ENCODE data around the gene NOB1. TPM values are rescaled to one million over a fixed set of nuclear protein-coding genes. Genes with fewer than 3 reads are reported as not detected.
"Not testable (repeated sequence)": the region's sequence is repeated elsewhere in the genome, so short reads cannot be mapped to it uniquely, and the experiment has no call there.

The NOB1 gene
- total and polyA plus RNA-seq, 4 donors, result 23.0 to 43.1 (median 32.7) TPM

GRCh38 chr16:69762814-69763598 is 8.3 kb upstream of the NOB1 start:
- Histone ChIP-seq H3K9ac (ENCODE audit: insufficient read depth in 1 of 2, low read length in 2 of 2) (peak overlapping the region; percentile 75 to 94), H3K9me3 (ENCODE audit: control insufficient read depth in 4 of 4, insufficient read depth in 3 of 4, low read length in 3 of 4) (no peaks in the 10 kb centered on the region), H3K36me3 (ENCODE audit: control insufficient read depth in 4 of 4, insufficient read depth in 4 of 4, low read length in 4 of 4) (peaks cover 0 to 3% (median 0%) of the 10 kb centered on the region in 4 donors), H3K4me3 (peak overlapping the region; percentile 87), H3K27ac (ENCODE audit: low read depth in 1 of 2, low read length in 1 of 2) (peak overlapping the region; percentile 95 to 97), H3K27me3 (ENCODE audit: control insufficient read depth in 3 of 3, insufficient read depth in 3 of 3, low read length in 2 of 3) (no peaks in the 10 kb centered on the region), H3K4me1 (ENCODE audit: control insufficient read depth in 5 of 5, insufficient read depth in 5 of 5, low read length in 5 of 5) (peaks cover 0 to 9% (median 8%) of the 10 kb centered on the region in 5 donors)
- TF ChIP-seq, protein P1, sequence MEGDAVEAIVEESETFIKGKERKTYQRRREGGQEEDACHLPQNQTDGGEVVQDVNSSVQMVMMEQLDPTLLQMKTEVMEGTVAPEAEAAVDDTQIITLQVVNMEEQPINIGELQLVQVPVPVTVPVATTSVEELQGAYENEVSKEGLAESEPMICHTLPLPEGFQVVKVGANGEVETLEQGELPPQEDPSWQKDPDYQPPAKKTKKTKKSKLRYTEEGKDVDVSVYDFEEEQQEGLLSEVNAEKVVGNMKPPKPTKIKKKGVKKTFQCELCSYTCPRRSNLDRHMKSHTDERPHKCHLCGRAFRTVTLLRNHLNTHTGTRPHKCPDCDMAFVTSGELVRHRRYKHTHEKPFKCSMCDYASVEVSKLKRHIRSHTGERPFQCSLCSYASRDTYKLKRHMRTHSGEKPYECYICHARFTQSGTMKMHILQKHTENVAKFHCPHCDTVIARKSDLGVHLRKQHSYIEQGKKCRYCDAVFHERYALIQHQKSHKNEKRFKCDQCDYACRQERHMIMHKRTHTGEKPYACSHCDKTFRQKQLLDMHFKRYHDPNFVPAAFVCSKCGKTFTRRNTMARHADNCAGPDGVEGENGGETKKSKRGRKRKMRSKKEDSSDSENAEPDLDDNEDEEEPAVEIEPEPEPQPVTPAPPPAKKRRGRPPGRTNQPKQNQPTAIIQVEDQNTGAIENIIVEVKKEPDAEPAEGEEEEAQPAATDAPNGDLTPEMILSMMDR (IDR thresholded peaks at IDR 0.05; ENCODE audit: control extremely low read depth, extremely low read depth), result no peak
- ATAC-seq (ENCODE audit: insufficient read depth, low FRiP score) (peak; percentile 38), DNase-seq (peak; percentile 18 to 65 (median 59))
- WGBS, 2 donors, result 5 to 6% methylated on average over 14 of the region's 14 CpGs

DNA sequence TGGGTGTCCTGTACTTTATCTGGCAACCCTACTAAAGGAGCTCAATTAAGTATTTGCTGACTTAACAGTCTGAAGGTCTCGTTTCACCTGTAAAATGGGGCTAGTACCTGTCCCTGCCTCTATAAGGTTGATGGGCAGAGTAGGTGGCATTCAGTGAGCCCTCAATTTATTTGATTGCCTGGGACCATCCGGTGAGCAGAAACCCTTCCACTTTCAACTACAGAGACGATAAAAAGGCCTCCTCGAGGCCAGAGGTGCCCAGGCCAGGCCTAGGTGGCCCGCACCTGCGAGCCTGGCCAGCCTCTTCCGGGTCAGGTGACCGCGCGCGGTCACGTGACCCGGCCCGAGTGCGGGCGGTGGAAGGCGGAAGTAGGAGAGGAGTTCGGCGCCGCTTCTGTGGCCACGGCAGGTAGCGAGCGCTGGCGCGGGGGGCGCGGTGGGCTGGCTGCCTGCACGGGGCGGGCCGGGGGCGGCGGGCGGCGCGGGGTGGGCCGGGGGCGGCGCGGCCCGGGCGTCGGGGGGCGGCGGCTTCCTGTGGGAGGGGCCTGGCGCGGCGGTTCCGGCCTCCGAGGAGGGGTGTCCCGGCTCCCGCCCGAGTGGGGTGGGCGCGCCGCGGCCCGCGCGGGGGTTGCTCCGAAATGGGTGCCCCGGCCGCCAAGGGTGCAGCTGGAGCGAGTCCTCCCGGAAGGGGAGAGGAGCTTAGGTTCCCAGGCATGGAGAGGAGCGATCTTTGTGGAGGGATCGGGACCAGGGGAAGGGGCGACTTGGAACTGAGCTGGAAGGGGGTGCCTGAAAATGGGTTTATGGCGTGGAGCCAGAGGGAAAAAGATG is 7.5 kb upstream of the NOB1 start, which contains the start of gene WWP2:
Gene WWP2, plus strand, starts transcription at position 350 of the 831 bp plus-strand sequence. CDS start 24,679 bp downstream, outside the sequence.
- H3K4me3 ChIP-seq, result peak within 1 kb of the TSS; percentile 87
- 1% methylated on average over 54 to 68 of the region's 68 CpGs for WGBS, 2 donors
- DNase-seq (peak; percentile 73 to 82 (median 77)), ATAC-seq (ENCODE audit: insufficient read depth, low FRiP score) (peak; percentile 76)
- TF ChIP-seq, protein P1 (IDR thresholded peaks at IDR 0.05; ENCODE audit: control extremely low read depth, extremely low read depth), result no peak
- H3K27ac ChIP-seq (ENCODE audit: low read depth in 1 of 2, low read length in 1 of 2), result peak within 1 kb of the TSS; percentile 95 to 97
- peaks cover 0 to 3% (median 0%) of the 10 kb centered on the region in 4 donors for H3K36me3 ChIP-seq (ENCODE audit: control insufficient read depth in 4 of 4, insufficient read depth in 4 of 4, low read length in 4 of 4)
- H3K4me1 ChIP-seq (ENCODE audit: control insufficient read depth in 5 of 5, insufficient read depth in 5 of 5, low read length in 5 of 5), result peaks cover 0 to 9% (median 8%) of the 10 kb centered on the region in 5 donors
- H3K9ac ChIP-seq (ENCODE audit: insufficient read depth in 1 of 2, low read length in 2 of 2), result peak within 1 kb of the TSS; percentile 75 to 94
- no peaks in the 10 kb centered on the region for H3K9me3 ChIP-seq (ENCODE audit: control insufficient read depth in 4 of 4, insufficient read depth in 3 of 4, low read length in 3 of 4)
- no peaks in the 10 kb centered on the region for H3K27me3 ChIP-seq (ENCODE audit: control insufficient read depth in 3 of 3, insufficient read depth in 3 of 3, low read length in 2 of 3)

- 83 to 84% methylated on average over 13 of the region's 13 CpGs for WGBS, 2 donors
- H3K36me3 ChIP-seq (ENCODE audit: control insufficient read depth in 4 of 4, insufficient read depth in 4 of 4, low read length in 4 of 4); H3K27ac ChIP-seq (ENCODE audit: low read depth in 1 of 2, low read length in 1 of 2); H3K4me3 ChIP-seq; H3K27me3 ChIP-seq (ENCODE audit: control insufficient read depth in 3 of 3, insufficient read depth in 3 of 3, low read length in 2 of 3); H3K9ac ChIP-seq (ENCODE audit: insufficient read depth in 1 of 2, low read length in 2 of 2); H3K9me3 ChIP-seq (ENCODE audit: control insufficient read depth in 4 of 4, insufficient read depth in 3 of 4, low read length in 3 of 4); ATAC-seq (ENCODE audit: insufficient read depth, low FRiP score): not testable (repeated sequence)
- peak in 1 of 3 donors; percentile 22 for DNase-seq
- H3K4me1 ChIP-seq (ENCODE audit: control insufficient read depth in 5 of 5, insufficient read depth in 5 of 5, low read length in 5 of 5), result peaks cover 0 to 11% (median 4%) of the 10 kb centered on the region in 5 donors
These were observed 2.6 kb upstream of the NOB1 start for GRCh38 chr16:69757375-69757774.

GRCh38 chr16:69756705-69757104 is 2.0 kb upstream of the NOB1 start:
- Histone ChIP-seq H3K4me1 (ENCODE audit: control insufficient read depth in 5 of 5, insufficient read depth in 5 of 5, low read length in 5 of 5) (peaks cover 0 to 11% (median 4%) of the 10 kb centered on the region in 5 donors), H3K9ac (ENCODE audit: insufficient read depth in 1 of 2, low read length in 2 of 2) (no peak overlapping the region), H3K27ac (ENCODE audit: low read depth in 1 of 2, low read length in 1 of 2) (no peak overlapping the region), H3K27me3 (ENCODE audit: control insufficient read depth in 3 of 3, insufficient read depth in 3 of 3, low read length in 2 of 3) (no peaks in the 10 kb centered on the region), H3K36me3 (ENCODE audit: control insufficient read depth in 4 of 4, insufficient read depth in 4 of 4, low read length in 4 of 4) (peaks cover 0 to 3% (median 1%) of the 10 kb centered on the region in 4 donors), H3K9me3 (ENCODE audit: control insufficient read depth in 4 of 4, insufficient read depth in 3 of 4, low read length in 3 of 4) (peaks cover 0 to 4% (median 0%) of the 10 kb centered on the region in 4 donors), H3K4me3 (no peak overlapping the region)
- TF ChIP-seq, protein P1 (IDR thresholded peaks at IDR 0.05; ENCODE audit: control extremely low read depth, extremely low read depth), result no peak
- no peak for DNase-seq
- 91 to 92% methylated on average over 10 of the region's 10 CpGs for WGBS, 2 donors
- no peak for ATAC-seq (ENCODE audit: insufficient read depth, low FRiP score)

Data from lung (tissue), 12 donors.